GM13976 (cell line): Measurements from ENCODE around the gene MGST3.
A peak's percentile ranks its signal among the peaks of the same experiment; 100 is the strongest.

Experiments used
- DNase-seq: peaks from one replicate; pipeline ENCODE4 v3.0.0; 2012; ENCODE audit warnings: low spot score
- in situ Hi-C: fragments of 300-500 bp; cut with MboI; formaldehyde crosslinking; loops from one replicate; pipeline ENCODE4 v1.12.0; 2022; ENCODE audit warnings: low sequenced_read_pairs, mixed read lengths, inconsistent platforms; ENCODE audit not compliant: unreplicated experiment
- TF ChIP-seq, protein P1 (sequence below): IDR thresholded peaks from 2 replicates; pipeline ENCODE4 v1.5.1; 2012; ENCODE audit warnings: borderline replicate concordance, mild to moderate bottlenecking; ENCODE audit not compliant: insufficient read depth; ENCODE audit errors: extremely low read depth, missing control alignments, control extremely low read depth

Gene MGST3

DNA sequence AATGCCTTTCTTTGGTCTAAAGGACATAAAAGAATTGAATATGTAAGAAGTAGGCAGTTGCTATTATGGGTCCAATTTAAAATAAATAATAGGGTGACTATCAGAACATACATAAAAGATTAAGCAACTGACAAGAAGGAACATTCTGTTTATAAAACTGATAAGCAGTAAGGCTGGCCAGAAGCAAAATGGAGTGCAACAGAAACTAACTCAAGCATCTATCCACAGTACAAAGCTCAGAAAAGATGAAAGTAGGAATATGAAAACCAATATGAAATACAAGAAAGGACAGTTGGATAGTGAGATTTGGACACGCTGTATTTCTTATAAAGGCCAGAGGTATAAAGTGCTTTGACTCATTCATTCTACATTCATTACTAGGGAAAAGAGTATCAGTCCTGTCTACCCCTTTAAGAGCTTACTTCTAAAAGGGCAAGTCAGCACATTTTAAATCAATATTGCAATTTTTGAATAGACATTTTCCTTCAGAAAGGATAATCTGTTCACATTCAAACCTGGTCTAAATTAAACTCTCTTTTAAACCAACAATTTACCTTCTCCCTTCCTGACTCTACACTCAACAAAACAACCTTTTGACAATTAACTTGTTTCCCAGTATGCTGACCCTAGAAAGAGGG lies 52.9 kb downstream of the MGST3 start:
- no peak for DNase-seq
- in situ Hi-C loops = no loop called here
- TF ChIP-seq, protein P1, sequence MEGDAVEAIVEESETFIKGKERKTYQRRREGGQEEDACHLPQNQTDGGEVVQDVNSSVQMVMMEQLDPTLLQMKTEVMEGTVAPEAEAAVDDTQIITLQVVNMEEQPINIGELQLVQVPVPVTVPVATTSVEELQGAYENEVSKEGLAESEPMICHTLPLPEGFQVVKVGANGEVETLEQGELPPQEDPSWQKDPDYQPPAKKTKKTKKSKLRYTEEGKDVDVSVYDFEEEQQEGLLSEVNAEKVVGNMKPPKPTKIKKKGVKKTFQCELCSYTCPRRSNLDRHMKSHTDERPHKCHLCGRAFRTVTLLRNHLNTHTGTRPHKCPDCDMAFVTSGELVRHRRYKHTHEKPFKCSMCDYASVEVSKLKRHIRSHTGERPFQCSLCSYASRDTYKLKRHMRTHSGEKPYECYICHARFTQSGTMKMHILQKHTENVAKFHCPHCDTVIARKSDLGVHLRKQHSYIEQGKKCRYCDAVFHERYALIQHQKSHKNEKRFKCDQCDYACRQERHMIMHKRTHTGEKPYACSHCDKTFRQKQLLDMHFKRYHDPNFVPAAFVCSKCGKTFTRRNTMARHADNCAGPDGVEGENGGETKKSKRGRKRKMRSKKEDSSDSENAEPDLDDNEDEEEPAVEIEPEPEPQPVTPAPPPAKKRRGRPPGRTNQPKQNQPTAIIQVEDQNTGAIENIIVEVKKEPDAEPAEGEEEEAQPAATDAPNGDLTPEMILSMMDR = no peak

DNA sequence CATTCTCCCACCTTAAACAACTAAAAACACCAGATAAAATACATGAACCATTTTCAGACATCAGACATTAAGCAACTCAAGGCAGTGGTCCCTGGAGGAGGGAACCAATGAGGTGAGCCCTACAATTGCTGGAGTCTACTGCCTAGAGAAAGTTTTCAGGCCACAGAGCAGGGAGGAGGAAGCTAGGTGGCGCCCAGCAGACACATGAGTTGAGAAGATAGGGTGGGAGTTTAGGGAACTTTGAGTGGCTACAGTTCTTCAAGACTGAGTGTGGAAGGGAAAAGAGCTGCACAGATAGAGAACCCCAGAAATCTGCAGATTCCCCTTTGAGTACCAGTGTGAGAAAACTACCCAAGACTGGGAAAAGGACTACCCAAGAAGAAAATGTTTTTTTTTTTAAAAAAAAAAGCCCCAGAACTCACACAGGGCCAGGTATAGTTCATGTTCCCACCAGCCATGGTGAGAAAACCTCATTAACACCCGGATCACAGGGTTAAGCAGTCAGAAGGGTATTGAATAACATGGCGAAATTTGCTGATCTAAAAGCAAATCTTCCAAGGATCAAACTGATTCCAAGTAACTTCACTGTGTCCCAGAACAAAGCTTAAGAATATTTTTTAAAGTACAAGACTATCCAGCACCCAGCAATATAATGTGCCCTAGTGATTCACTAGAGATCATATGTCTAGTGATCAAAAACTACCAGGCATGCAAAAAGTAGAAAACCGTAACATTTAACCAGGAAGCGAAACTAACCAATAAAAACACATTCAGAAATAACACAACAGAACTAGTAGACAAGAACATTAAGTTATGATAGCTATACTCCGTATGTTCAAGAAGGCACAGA lies 55.3 kb downstream of the MGST3 start:
- in situ Hi-C loops = no loop called here
- TF ChIP-seq, protein P1 = peak; percentile 29
- peak; percentile 25 for DNase-seq

DNA sequence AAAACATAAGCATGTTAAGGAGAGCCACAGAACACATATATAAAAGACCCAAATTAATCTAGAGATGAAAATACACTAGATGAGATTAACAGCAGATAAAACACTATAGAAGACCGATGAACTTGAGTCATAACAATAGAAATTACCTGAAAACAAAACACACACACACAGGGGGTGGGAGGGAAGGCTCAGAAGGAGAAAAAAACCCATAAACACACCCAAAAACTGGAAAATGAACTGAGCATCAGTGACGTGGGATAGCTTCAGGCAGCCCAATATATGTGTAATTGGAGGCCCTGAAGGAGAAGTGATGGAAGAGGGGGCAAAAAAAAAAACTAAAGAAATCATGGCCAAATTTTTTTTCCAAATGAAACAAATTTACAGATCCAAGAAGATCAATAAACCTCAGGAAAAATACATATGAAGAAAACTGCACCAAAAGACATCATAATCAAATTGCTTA lies 56.0 kb downstream of the MGST3 start:
- in situ Hi-C loops = no loop called here
- DNase-seq = no peak
- TF ChIP-seq, protein P1 = no peak

DNA sequence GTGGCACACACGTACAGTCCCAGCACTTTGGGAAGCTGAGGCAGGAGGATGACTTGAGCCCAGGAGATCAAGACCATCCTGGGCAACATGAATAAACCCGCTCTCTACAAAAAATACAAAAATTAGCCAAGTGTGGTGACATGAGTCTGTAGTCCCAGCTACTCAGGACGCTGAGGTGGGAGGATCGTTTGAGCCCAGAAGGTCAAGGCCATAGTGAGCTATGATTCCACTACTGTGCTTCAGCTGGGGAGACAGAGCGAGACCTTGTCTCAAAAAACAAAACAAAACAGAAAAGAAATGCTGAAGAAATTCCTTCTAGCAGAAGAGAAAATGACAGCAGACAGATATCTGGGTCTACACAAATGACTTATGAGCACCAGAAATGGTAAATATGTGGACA lies 57.0 kb downstream of the MGST3 start:
- no peak for DNase-seq
- TF ChIP-seq, protein P1 = no peak
- in situ Hi-C loops = no loop called here

DNA sequence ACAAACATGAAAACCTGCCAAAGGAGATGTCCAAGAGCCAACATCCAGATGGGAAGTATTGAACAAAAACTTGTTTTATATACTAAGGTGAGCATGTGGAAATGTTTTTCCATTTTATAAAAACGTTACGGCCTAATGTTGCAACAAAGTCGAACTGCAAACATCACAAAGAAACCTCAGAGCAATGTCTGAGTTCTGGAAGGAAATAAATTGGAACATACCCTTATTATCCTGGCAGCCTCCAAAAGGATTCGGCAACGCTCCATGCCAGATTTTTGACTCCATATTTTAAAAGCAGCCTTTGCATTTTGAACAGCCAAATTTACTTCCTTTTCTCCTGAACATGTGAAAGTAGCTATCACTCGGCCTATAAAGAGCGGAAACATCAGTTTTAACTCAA lies 64.0 kb downstream of the MGST3 start:
- TF ChIP-seq, protein P1 = no peak
- in situ Hi-C loops = no loop called here
- no peak for DNase-seq

DNA sequence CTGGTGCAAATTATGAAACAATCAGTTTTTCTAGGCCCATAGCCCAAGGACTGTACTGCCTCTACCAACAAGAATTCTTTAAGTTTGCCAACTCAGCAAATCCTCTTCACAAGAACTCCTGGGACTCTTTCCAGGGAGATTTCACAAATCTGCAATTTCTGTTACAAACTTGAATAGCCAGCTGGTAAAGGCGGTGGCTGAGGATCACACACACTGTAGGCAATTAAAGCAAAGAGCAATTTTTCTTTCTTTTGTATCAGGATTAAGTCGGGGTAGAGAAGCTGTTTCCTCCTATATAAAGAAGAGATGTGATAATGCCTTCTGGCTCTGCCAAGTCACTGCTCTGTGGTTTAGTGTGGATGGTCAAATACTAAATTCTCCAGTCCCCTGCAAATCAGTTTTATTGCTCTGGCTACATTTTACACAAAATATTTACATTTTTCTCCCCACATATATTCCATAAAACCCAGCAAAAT lies 65.6 kb downstream of the MGST3 start:
- DNase-seq = no peak
- TF ChIP-seq, protein P1 = no peak
- in situ Hi-C loops = no loop called here
